SW 1271 (cell line): ENCODE measurements around the gene SEMA4G.
"Not testable (repeated sequence)": the region's sequence is repeated elsewhere in the genome, so short reads cannot be mapped to it uniquely, and the experiment has no call there.

Source experiments
- DNase-seq, 2 experiments: peaks; one replicate each; lab custom pipeline; 2025; lab: John Stamatoyannopoulos, UW

The SEMA4G gene

GRCh38 chr10:100970914-100971811, 1.9 kb downstream of the SEMA4G start:
- DNase-seq, result no peak

GRCh38 chr10:100972115-100972903, 3.0 kb downstream of the SEMA4G start:
- DNase-seq, result no peak

DNA sequence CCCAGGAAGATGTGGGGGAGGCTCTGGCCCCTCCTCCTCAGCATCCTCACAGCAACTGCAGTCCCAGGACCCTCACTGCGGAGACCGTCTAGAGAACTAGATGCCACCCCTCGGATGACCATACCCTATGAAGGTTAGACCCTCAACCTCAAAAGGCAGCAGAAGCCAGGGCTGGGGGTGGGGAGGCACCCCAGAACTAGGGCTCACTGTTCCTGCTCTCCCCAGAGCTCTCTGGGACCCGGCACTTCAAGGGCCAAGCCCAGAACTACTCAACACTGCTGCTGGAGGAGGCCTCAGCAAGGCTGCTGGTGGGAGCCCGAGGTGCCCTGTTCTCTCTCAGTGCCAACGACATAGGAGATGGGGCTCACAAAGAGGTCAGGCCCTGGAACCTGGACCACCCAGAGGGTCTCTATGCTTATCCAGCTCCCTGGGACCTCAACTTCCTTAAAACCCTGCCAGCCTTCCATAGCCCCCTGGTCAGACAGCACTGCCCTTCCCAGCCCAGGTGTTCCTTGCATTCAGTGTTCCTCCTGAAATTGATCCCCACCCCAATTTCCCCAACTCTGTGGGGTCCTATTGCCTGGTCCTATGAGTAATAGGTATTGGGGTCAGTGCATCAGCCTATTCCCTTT, 3.7 kb downstream of the SEMA4G start:
- DNase-seq, result no peak

DNA sequence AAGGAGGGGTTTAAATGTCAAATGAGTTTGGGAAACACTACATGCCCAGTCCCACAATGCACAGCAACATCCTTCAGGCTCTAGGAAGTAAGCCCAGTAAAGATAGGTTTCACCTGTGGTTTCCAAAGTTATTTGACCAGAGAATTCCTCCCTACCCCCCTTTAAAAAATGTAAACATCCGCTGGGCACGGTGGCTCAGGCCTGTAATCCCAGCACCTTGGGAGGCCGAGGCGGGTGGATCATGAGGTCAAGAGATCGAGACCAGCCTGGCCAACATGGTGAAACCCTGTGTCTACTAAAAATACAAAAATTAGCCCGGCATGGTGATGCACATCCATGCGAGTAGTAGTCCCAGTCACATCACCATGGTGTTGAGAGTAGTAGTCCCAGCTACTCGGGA, 6.1 kb downstream of the SEMA4G start:
- DNase-seq, result not testable (repeated sequence)

DNA sequence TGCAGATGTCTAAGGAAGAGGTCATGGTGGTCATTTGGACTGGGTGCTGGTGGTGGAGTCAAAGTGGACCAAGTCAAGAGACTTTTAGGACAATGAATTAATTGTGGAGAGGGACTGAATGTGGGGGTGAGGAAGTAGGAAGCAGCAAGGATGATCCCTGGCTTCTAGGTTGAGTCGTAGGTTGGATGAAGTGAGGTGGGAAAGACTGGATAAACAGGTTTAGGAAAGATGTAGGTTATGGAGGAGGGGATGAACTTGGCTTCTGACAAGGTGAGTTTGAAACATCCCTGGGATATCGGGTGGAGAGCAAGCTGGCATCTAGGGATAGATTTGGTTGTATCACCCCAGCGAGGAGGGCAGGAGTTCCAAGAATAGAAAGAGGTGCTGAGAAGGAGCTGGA, 7.6 kb downstream of the SEMA4G start:
- no peak for DNase-seq

- DNase-seq, result no peak
These were observed 8.1 kb downstream of the SEMA4G start for GRCh38 chr10:100977436-100977835.

- no peak for DNase-seq
These were observed 9.0 kb downstream of the SEMA4G start for GRCh38 chr10:100978121-100978900.

GRCh38 chr10:100978901-100979195, 9.5 kb downstream of the SEMA4G start:
- no peak for DNase-seq

DNA sequence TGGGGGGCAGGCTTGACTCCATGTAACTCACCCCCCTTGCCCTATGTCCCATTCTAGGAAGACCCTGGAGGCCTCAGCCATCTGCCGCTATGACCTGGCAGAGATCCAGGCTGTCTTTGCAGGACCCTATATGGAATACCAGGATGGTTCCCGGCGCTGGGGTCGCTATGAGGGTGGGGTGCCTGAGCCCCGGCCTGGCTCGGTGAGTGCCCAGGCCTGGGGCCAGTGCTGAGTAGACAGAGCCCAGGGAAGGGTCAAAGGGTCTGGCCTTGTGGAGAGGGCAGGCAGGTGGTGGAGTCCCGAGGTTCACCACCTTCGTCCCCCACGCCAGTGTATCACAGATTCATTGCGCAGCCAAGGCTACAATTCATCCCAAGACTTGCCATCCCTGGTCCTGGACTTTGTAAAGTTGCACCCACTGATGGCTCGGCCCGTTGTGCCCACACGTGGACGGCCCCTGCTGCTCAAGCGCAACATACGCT, 10.5 kb downstream of the SEMA4G start:
- no peak for DNase-seq

DNA sequence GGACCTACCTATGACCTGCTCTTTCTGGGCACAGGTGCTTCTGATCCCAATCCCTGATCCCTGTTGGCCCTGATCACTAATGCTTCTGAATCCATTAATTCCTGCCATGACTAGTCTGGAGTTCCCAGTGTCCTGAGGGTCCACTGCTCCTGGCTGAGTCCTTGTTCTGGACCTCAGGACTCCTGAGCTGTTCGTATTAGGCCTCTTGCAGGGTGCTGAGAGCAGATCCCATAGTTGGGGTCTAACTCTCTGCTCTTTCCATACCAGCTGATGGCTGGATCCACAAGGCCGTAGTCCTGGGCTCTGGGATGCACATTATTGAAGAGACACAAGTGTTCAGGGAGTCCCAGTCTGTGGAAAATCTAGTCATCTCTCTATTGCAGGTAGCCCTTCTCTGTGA, 11.0 kb downstream of the SEMA4G start:
- no peak for DNase-seq

GRCh38 chr10:100980711-100981110, 11.4 kb downstream of the SEMA4G start:
- DNase-seq, result no peak

GRCh38 chr10:100981178-100981772, 12.0 kb downstream of the SEMA4G start:
- no peak for DNase-seq

GRCh38 chr10:100982916-100983830, 13.9 kb downstream of the SEMA4G start:
- no peak for DNase-seq

- no peak for DNase-seq
These were observed 14.8 kb downstream of the SEMA4G start for GRCh38 chr10:100983868-100984671.

- no peak for DNase-seq
These were observed 15.4 kb downstream of the SEMA4G start for GRCh38 chr10:100984672-100985177.

- no peak for DNase-seq
These were observed 16.0 kb downstream of the SEMA4G start for GRCh38 chr10:100985336-100985735.

DNA sequence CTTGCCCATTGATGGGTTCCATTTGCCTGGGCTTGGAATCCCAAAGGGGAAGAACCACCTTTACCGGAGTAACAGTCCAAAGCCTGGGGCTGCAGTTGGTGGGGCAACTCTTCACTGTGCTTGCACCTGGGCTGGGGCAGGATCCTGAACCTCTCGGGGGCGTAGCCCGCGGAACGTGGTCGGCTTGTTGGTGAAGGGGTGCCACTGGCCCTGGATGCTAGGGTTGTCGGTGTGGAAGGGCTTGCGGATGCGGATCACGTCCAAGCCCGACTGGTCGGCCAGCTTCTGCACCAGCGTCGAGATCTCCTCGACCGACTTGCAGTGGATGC, 17.3 kb downstream of the SEMA4G start:
- no peak for DNase-seq

GRCh38 chr10:100986952-100987684, 17.8 kb downstream of the SEMA4G start, which contains the start of the genes MRPL43 and TWNK:
Gene MRPL43, minus strand, starts transcription at chr10:100987497. Its CDS starts 54 bp downstream, at chr10:100987443.
Gene TWNK, plus strand, starts transcription at chr10:100987543. Its CDS starts 668 bp downstream, at chr10:100988211.
- DNase-seq, result peak in 1 of 2 experiments; percentile 65

DNA sequence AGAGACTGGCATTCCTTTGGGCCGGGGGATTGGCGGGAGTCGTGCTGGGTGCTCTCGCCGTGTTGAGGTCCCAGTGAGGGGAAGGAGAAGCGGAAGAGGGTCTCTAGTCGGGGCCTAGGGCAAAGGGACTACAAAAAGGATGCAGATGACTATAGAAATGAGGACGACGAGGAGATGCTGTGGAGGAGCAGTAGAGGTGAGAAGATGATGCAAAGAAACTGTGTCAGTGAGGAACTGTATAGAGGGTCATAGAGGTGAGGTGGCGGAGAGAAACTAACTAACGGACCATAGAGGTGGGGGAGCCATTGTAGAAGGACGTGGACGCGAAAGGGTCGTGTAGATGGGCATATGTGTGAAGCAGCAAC, 18.4 kb downstream of the SEMA4G start:
- DNase-seq, result no peak
